NCI-H526 treated with DMSO at 0.1 percent for 48 hours (cell line): ENCODE data around the gene ECE1.
"Not testable (repeated sequence)": the region's sequence is repeated elsewhere in the genome, so short reads cannot be mapped to it uniquely, and the experiment has no call there.

Source experiments
- DNase-seq: peaks from one replicate; lab custom pipeline; 2025; lab: John Stamatoyannopoulos, UW

ECE1 gene

GRCh38 chr1:21178271-21178670 lies 112.0 kb downstream of the ECE1 start:
- not testable (repeated sequence) for DNase-seq

GRCh38 chr1:21176586-21177555 lies 113.4 kb downstream of the ECE1 start, which contains the start of gene EIF4G3:
Gene EIF4G3 (minus strand): TSS chr1:21176897. CDS start chr1:21002742, 174,155 bp downstream.
- peak; percentile 84 for DNase-seq

- DNase-seq = no peak
These were observed 114.3 kb downstream of the ECE1 start for GRCh38 chr1:21175670-21176581.

- DNase-seq = no peak
These were observed 115.0 kb downstream of the ECE1 start for GRCh38 chr1:21175324-21175669.

- no peak for DNase-seq
These were observed 115.5 kb downstream of the ECE1 start for GRCh38 chr1:21174654-21175323.

- DNase-seq = no peak
These were observed 116.0 kb downstream of the ECE1 start for GRCh38 chr1:21174230-21174629.

- not testable (repeated sequence) for DNase-seq
These were observed 117.2 kb downstream of the ECE1 start for GRCh38 chr1:21173096-21173495.

- not testable (repeated sequence) for DNase-seq
These were observed 119.4 kb downstream of the ECE1 start for GRCh38 chr1:21170837-21171236.

- DNase-seq = no peak
These were observed 121.8 kb downstream of the ECE1 start for GRCh38 chr1:21168444-21168843.
